HG02885 (cell line): ENCODE measurements around the gene C1orf210.

Experiments
- ATAC-seq: cut with Tn5 transposase; IDR thresholded peaks from one replicate; pipeline ENCODE4 v1.9.1; 2021; ENCODE audit warnings: mild to moderate bottlenecking; ENCODE audit not compliant: unreplicated experiment, poor library complexity

The C1orf210 gene

GRCh38 chr1:43296207-43296606 lies 10.8 kb upstream of the C1orf210 start:
- ATAC-seq: no peak

GRCh38 chr1:43294761-43295160 lies 9.4 kb upstream of the C1orf210 start:
- ATAC-seq: no peak

GRCh38 chr1:43293896-43294760 lies 8.7 kb upstream of the C1orf210 start:
- no peak for ATAC-seq

GRCh38 chr1:43293176-43293575 lies 7.8 kb upstream of the C1orf210 start:
- ATAC-seq: no peak

GRCh38 chr1:43292679-43293078 lies 7.3 kb upstream of the C1orf210 start:
- ATAC-seq: no peak

GRCh38 chr1:43292216-43292615 lies 6.8 kb upstream of the C1orf210 start:
- ATAC-seq: no peak

- no peak for ATAC-seq
Observed at GRCh38 chr1:43288785-43289706, 3.7 kb upstream of the C1orf210 start.

GRCh38 chr1:43288058-43288784 lies 2.8 kb upstream of the C1orf210 start:
- ATAC-seq: no peak

GRCh38 chr1:43286533-43286932 lies 1.2 kb upstream of the C1orf210 start:
- ATAC-seq: no peak

- ATAC-seq: no peak
Observed at GRCh38 chr1:43286115-43286514, 734 bp upstream of the C1orf210 start.

GRCh38 chr1:43284546-43285110 lies 753 bp downstream of the C1orf210 start:
- no peak for ATAC-seq

- no peak for ATAC-seq
Observed at GRCh38 chr1:43284065-43284464, 1.3 kb downstream of the C1orf210 start.

- no peak for ATAC-seq
Observed at GRCh38 chr1:43282220-43283195, 2.9 kb downstream of the C1orf210 start.

GRCh38 chr1:43280692-43281091 lies 4.7 kb downstream of the C1orf210 start:
- ATAC-seq: no peak

- no peak for ATAC-seq
Observed at GRCh38 chr1:43279666-43280065, 5.7 kb downstream of the C1orf210 start.

GRCh38 chr1:43279161-43279560 lies 6.2 kb downstream of the C1orf210 start:
- ATAC-seq: no peak

GRCh38 chr1:43277116-43277876 lies 8.1 kb downstream of the C1orf210 start:
- ATAC-seq: no peak

- ATAC-seq: no peak
Observed at GRCh38 chr1:43276673-43277072, 8.7 kb downstream of the C1orf210 start.
